HepG2 (cell line): Measurements from ENCODE around the gene EFEMP2. TPM values are rescaled to one million over a fixed set of nuclear protein-coding genes. Genes with fewer than 3 reads are reported as not detected.

ENCODE experiments used
- CBX5 ChIP-seq: sonication (generic); formaldehyde crosslinking; IDR thresholded peaks from 2 replicates; pipeline ENCODE4 v1.4.0; 2020; ENCODE audit warnings: missing genetic modification reagents, borderline replicate concordance
- GFI1 ChIP-seq: sonication (generic); formaldehyde crosslinking; IDR thresholded peaks from 2 replicates; pipeline ENCODE4 v1.5.0; 2020; ENCODE audit warnings: missing genetic modification reagents, mild to moderate bottlenecking, borderline replicate concordance
- HNRNPLL ChIP-seq: fragments of 200-400 bp; formaldehyde crosslinking; IDR thresholded peaks from 2 replicates; pipeline ENCODE4 v1.6.1; 2017; ENCODE audit warnings: mild to moderate bottlenecking, low read depth, low read length; ENCODE audit not compliant: poor library complexity, severe bottlenecking
- IKZF4 ChIP-seq: sonication (generic); formaldehyde crosslinking; IDR thresholded peaks from 2 replicates; pipeline ENCODE4 v1.5.1; 2020; ENCODE audit warnings: borderline replicate concordance, mild to moderate bottlenecking, low read depth, missing genetic modification reagents; ENCODE audit errors: not compliant biosample characterization
- IRF9 ChIP-seq: sonication (generic); formaldehyde crosslinking; IDR thresholded peaks from 2 replicates; pipeline ENCODE4 v1.8.0; 2022; ENCODE audit warnings: missing genetic modification reagents, mild to moderate bottlenecking, borderline replicate concordance
- MLX ChIP-seq: IDR thresholded peaks from 2 replicates; pipeline ENCODE4 v1.6.1; 2016
- PHF8 ChIP-seq: sonication (generic); formaldehyde crosslinking; IDR thresholded peaks from 2 replicates; pipeline ENCODE4 v1.5.0; 2020; ENCODE audit warnings: missing genetic modification reagents
- POLR2AphosphoS5 ChIP-seq: IDR thresholded peaks from 2 replicates; pipeline ENCODE4 v1.6.1; 2012; ENCODE audit warnings: low read depth, low read length
- SAP130 ChIP-seq: IDR thresholded peaks from 2 replicates; pipeline ENCODE4 v1.6.1; 2016; ENCODE audit warnings: low read depth
- TGIF2 ChIP-seq: IDR thresholded peaks from 2 replicates; pipeline ENCODE4 v1.6.1; 2016; ENCODE audit warnings: control low read depth, missing compliant biosample characterization
- polyA plus RNA-seq, 8 experiments: library from polyadenylated mRNA; depleted of rRNA in 3 of 8; stranded (reverse) in 7 of 8; unstranded in 1 of 8; fragments of >200 nt; fragmentation: Illumina TruSeq in 4 of 8; extraction: Trizol in 4 of 8; gene quantifications; 2 replicates each; pipeline versions ENCODE4 v1.2.1 to v1.2.3, GENCODE V29; 2011 to 2016; ENCODE audit warnings: low read depth in 4 of 8, missing spikeins in 1 of 8, mixed read lengths in 1 of 8; ENCODE audit not compliant: insufficient read depth in 1 of 8
- total RNA-seq, 5 experiments: library from RNA; depleted of rRNA; stranded (reverse); fragments of >200 nt; fragmentation: Illumina TruSeq; extraction: Trizol; gene quantifications; 2 replicates each; pipeline ENCODE4 v1.2.3, GENCODE V29; 2016; ENCODE audit warnings: low read depth in 1 of 5
- TF ChIP-seq, protein P1 (sequence below): IDR thresholded peaks from 2 replicates; pipeline ENCODE4 v1.6.1; 2016; ENCODE audit warnings: missing compliant biosample characterization, missing genetic modification reagents, borderline replicate concordance
- TF ChIP-seq, protein P2 (sequence below): sonication (generic); formaldehyde crosslinking; IDR thresholded peaks from 2 replicates; pipeline ENCODE4 v1.4.0; 2020; ENCODE audit warnings: mild to moderate bottlenecking, missing genetic modification reagents
- TF ChIP-seq, protein P3 (sequence below): sonication (generic); formaldehyde crosslinking; IDR thresholded peaks from 2 replicates; pipeline ENCODE4 v1.4.0; 2020; ENCODE audit warnings: missing genetic modification reagents
- TF ChIP-seq, protein P4 (sequence below): sonication (generic); formaldehyde crosslinking; conservative IDR thresholded peaks from 2 replicates; pipeline ENCODE4 v1.4.0; 2020; ENCODE audit warnings: missing genetic modification reagents
- TF ChIP-seq, protein P5 (sequence below): sonication (generic); formaldehyde crosslinking; IDR thresholded peaks from 2 replicates; pipeline ENCODE4 v1.8.0; 2022; ENCODE audit warnings: low read depth, missing genetic modification reagents
- TF ChIP-seq, protein P6 (sequence below): sonication (generic); formaldehyde crosslinking; IDR thresholded peaks from 2 replicates; pipeline ENCODE4 v1.8.0; 2022; ENCODE audit warnings: missing genetic modification reagents, mild to moderate bottlenecking, inconsistent platforms, borderline replicate concordance

EFEMP2 gene
- total and polyA plus RNA-seq, 2 of the 13 experiments (the other 11 are each of a cell fraction or from before 2014, with no cell fraction given): 7.4 to 29.7 TPM

GRCh38 chr11:65888163-65888814, 15.7 kb upstream of the EFEMP2 start, which contains the start of gene FIBP (continued):
- TF ChIP-seq, protein P1, sequence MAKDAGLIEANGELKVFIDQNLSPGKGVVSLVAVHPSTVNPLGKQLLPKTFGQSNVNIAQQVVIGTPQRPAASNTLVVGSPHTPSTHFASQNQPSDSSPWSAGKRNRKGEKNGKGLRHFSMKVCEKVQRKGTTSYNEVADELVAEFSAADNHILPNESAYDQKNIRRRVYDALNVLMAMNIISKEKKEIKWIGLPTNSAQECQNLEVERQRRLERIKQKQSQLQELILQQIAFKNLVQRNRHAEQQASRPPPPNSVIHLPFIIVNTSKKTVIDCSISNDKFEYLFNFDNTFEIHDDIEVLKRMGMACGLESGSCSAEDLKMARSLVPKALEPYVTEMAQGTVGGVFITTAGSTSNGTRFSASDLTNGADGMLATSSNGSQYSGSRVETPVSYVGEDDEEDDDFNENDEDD (CRISPR knock-in tag): peak; percentile 70; the same call in 1 of the 2 replicates
- peak; percentile 63; the same call in 1 of the 2 replicates for TF ChIP-seq TGIF2 (CRISPR knock-in tag)
- TF ChIP-seq GFI1 (CRISPR knock-in tag): 0 out of 2 replicates have a peak, but pooled peaks have one; percentile 68
- TF ChIP-seq, protein P2, sequence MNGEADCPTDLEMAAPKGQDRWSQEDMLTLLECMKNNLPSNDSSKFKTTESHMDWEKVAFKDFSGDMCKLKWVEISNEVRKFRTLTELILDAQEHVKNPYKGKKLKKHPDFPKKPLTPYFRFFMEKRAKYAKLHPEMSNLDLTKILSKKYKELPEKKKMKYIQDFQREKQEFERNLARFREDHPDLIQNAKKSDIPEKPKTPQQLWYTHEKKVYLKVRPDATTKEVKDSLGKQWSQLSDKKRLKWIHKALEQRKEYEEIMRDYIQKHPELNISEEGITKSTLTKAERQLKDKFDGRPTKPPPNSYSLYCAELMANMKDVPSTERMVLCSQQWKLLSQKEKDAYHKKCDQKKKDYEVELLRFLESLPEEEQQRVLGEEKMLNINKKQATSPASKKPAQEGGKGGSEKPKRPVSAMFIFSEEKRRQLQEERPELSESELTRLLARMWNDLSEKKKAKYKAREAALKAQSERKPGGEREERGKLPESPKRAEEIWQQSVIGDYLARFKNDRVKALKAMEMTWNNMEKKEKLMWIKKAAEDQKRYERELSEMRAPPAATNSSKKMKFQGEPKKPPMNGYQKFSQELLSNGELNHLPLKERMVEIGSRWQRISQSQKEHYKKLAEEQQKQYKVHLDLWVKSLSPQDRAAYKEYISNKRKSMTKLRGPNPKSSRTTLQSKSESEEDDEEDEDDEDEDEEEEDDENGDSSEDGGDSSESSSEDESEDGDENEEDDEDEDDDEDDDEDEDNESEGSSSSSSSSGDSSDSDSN: peak; percentile 83
- TF ChIP-seq, protein P3, sequence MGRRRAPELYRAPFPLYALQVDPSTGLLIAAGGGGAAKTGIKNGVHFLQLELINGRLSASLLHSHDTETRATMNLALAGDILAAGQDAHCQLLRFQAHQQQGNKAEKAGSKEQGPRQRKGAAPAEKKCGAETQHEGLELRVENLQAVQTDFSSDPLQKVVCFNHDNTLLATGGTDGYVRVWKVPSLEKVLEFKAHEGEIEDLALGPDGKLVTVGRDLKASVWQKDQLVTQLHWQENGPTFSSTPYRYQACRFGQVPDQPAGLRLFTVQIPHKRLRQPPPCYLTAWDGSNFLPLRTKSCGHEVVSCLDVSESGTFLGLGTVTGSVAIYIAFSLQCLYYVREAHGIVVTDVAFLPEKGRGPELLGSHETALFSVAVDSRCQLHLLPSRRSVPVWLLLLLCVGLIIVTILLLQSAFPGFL (CRISPR knock-in tag): no peak
- TF ChIP-seq CBX5 (CRISPR knock-in tag): peak; percentile 35; the same call in 1 of the 2 replicates
- peak; percentile 86 for TF ChIP-seq PHF8 (CRISPR knock-in tag)
- TF ChIP-seq, protein P4, sequence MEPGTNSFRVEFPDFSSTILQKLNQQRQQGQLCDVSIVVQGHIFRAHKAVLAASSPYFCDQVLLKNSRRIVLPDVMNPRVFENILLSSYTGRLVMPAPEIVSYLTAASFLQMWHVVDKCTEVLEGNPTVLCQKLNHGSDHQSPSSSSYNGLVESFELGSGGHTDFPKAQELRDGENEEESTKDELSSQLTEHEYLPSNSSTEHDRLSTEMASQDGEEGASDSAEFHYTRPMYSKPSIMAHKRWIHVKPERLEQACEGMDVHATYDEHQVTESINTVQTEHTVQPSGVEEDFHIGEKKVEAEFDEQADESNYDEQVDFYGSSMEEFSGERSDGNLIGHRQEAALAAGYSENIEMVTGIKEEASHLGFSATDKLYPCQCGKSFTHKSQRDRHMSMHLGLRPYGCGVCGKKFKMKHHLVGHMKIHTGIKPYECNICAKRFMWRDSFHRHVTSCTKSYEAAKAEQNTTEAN (CRISPR knock-in tag): 0 out of 2 replicates have a peak, but pooled peaks have one; percentile 10
- peak; percentile 12; the same call in 1 of the 2 replicates for TF ChIP-seq MLX (CRISPR knock-in tag)
- peak; percentile 61 for TF ChIP-seq HNRNPLL
- TF ChIP-seq IKZF4 (CRISPR knock-in tag): no peak
- peak; percentile 85 for TF ChIP-seq SAP130 (CRISPR knock-in tag)
- TF ChIP-seq IRF9 (CRISPR knock-in tag): peak; percentile 50; the same call in 1 of the 2 replicates
- TF ChIP-seq, protein P5, sequence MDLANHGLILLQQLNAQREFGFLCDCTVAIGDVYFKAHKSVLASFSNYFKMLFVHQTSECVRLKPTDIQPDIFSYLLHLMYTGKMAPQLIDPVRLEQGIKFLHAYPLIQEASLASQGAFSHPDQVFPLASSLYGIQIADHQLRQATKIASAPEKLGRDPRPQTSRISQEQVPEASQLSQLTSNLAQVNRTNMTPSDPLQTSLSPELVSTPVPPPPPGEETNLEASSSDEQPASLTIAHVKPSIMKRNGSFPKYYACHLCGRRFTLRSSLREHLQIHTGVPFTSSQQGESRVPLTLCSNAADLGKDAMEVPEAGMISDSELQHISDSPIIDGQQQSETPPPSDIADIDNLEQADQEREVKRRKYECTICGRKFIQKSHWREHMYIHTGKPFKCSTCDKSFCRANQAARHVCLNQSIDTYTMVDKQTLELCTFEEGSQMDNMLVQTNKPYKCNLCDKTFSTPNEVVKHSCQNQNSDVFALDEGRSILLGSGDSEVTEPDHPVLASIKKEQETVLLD (CRISPR knock-in tag): no peak; the same call in 1 of the 2 replicates
- TF ChIP-seq POLR2AphosphoS5: peak; percentile 85
- TF ChIP-seq, protein P6, sequence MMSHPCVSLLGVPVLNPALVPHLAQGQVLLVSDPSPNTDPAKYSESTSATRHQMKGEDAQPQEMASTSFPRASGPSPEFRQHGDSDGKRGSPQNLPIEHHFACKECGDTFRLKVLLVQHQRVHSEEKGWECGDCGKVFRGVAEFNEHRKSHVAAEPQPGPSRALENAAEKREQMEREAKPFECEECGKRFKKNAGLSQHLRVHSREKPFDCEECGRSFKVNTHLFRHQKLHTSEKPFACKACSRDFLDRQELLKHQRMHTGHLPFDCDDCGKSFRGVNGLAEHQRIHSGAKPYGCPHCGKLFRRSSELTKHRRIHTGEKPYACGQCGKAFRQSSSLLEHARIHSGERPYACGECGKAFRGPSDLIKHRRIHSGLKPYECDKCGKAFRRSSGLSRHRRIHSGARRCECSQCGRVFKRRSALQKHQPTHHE: peak; percentile 23; the same call in 1 of the 2 replicates
